Testis (tissue), 2 donors: Measurements from ENCODE around the gene SHISA4.

Source experiments
- CTCF ChIP-seq, 3 experiments: fragments of 450-650 bp in 2 of 3; fragments of 200-600 bp in 1 of 3; sonication (generic) in 1 of 3; IDR thresholded peaks; one replicate each; pipeline ENCODE4 v1.5.1; 2016 to 2019; ENCODE audit warnings: antibody characterized with exemption in 3 of 3, mild to moderate bottlenecking in 2 of 3, moderate library complexity in 1 of 3
- POLR2A ChIP-seq: fragments of 450-650 bp; IDR thresholded peaks from one replicate; pipeline ENCODE4 v1.6.1; 2017; ENCODE audit warnings: antibody characterized with exemption, mild to moderate bottlenecking, moderate library complexity

GRCh38 chr1:201925981-201926645 lies 37.4 kb downstream of the SHISA4 start:
- TF ChIP-seq POLR2A (no peak), CTCF (IDR thresholded peaks at IDR 0.05) (no peak)
